HG03135 (cell line): ENCODE data around the gene REXO1.
A peak's percentile ranks its signal among the peaks of the same experiment; 100 is the strongest.

Source experiments
- ATAC-seq: cut with Tn5 transposase; IDR thresholded peaks from one replicate; pipeline ENCODE4 v1.9.1; 2021; ENCODE audit warnings: mild to moderate bottlenecking, moderate library complexity; ENCODE audit not compliant: unreplicated experiment

The REXO1 gene

GRCh38 chr19:1849132-1849474, 820 bp upstream of the REXO1 start:
- no peak for ATAC-seq

- ATAC-seq, result peak; percentile 25
These were observed 442 bp downstream of the REXO1 start for GRCh38 chr19:1847684-1848398.

GRCh38 chr19:1847348-1847683, 967 bp downstream of the REXO1 start:
- no peak for ATAC-seq

- ATAC-seq, result no peak
These were observed 1.6 kb downstream of the REXO1 start for GRCh38 chr19:1846517-1847204.

GRCh38 chr19:1845642-1846041, 2.6 kb downstream of the REXO1 start:
- no peak for ATAC-seq

- ATAC-seq, result no peak
These were observed 3.2 kb downstream of the REXO1 start for GRCh38 chr19:1845125-1845515.

GRCh38 chr19:1844513-1845124, 3.7 kb downstream of the REXO1 start:
- ATAC-seq, result no peak

- ATAC-seq, result no peak
These were observed 4.5 kb downstream of the REXO1 start for GRCh38 chr19:1843646-1844394.

- ATAC-seq, result no peak
These were observed 5.2 kb downstream of the REXO1 start for GRCh38 chr19:1843116-1843515.

GRCh38 chr19:1841209-1841924, 6.9 kb downstream of the REXO1 start:
- no peak for ATAC-seq

GRCh38 chr19:1840541-1841115, 7.7 kb downstream of the REXO1 start:
- ATAC-seq, result no peak

- no peak for ATAC-seq
These were observed 8.4 kb downstream of the REXO1 start for GRCh38 chr19:1839658-1840540.

GRCh38 chr19:1837625-1838105, 10.6 kb downstream of the REXO1 start:
- ATAC-seq, result no peak

GRCh38 chr19:1837222-1837565, 11.1 kb downstream of the REXO1 start:
- ATAC-seq, result no peak

- no peak for ATAC-seq
These were observed 11.6 kb downstream of the REXO1 start for GRCh38 chr19:1836458-1837221.

GRCh38 chr19:1833540-1833939, 14.7 kb downstream of the REXO1 start:
- no peak for ATAC-seq

- no peak for ATAC-seq
These were observed 16.1 kb downstream of the REXO1 start for GRCh38 chr19:1832046-1832663.

GRCh38 chr19:1830978-1831377, 17.3 kb downstream of the REXO1 start:
- no peak for ATAC-seq

- no peak for ATAC-seq
These were observed 17.7 kb downstream of the REXO1 start for GRCh38 chr19:1830568-1830967.
